GM18519 (cell line): ENCODE data around the gene TRAP1.
"Not testable (repeated sequence)": the region's sequence is repeated elsewhere in the genome, so short reads cannot be mapped to it uniquely, and the experiment has no call there.

Source experiments
- ATAC-seq: cut with Tn5 transposase; IDR thresholded peaks from one replicate; pipeline ENCODE4 v1.9.1; 2021; ENCODE audit warnings: mild to moderate bottlenecking, moderate library complexity; ENCODE audit not compliant: unreplicated experiment, low FRiP score

The TRAP1 gene

GRCh38 chr16:3715430-3715829, 1.9 kb downstream of the TRAP1 start:
- no peak for ATAC-seq

GRCh38 chr16:3714378-3714777, 2.9 kb downstream of the TRAP1 start:
- ATAC-seq = not testable (repeated sequence)

- ATAC-seq = no peak
Measured at GRCh38 chr16:3713587-3714242, 3.6 kb downstream of the TRAP1 start.

GRCh38 chr16:3712861-3713372, 4.4 kb downstream of the TRAP1 start:
- no peak for ATAC-seq

GRCh38 chr16:3706253-3707012, 10.9 kb downstream of the TRAP1 start:
- no peak for ATAC-seq

GRCh38 chr16:3702082-3702481, 15.2 kb downstream of the TRAP1 start:
- no peak for ATAC-seq

- no peak for ATAC-seq
Measured at GRCh38 chr16:3701531-3701930, 15.8 kb downstream of the TRAP1 start.

- ATAC-seq = no peak
Measured at GRCh38 chr16:3698941-3699340, 18.4 kb downstream of the TRAP1 start.

GRCh38 chr16:3696425-3697218, 20.7 kb downstream of the TRAP1 start:
- no peak for ATAC-seq

GRCh38 chr16:3695610-3696369, 21.5 kb downstream of the TRAP1 start:
- ATAC-seq = no peak

- no peak for ATAC-seq
Measured at GRCh38 chr16:3694051-3694450, 23.3 kb downstream of the TRAP1 start.

- ATAC-seq = no peak
Measured at GRCh38 chr16:3691761-3692160, 25.6 kb downstream of the TRAP1 start.

GRCh38 chr16:3690980-3691720, 26.2 kb downstream of the TRAP1 start:
- no peak for ATAC-seq

GRCh38 chr16:3690470-3690928, 26.8 kb downstream of the TRAP1 start:
- no peak for ATAC-seq

- no peak for ATAC-seq
Measured at GRCh38 chr16:3689731-3690130, 27.6 kb downstream of the TRAP1 start.

- no peak for ATAC-seq
Measured at GRCh38 chr16:3687792-3688191, 29.5 kb downstream of the TRAP1 start.

- no peak for ATAC-seq
Measured at GRCh38 chr16:3687021-3687420, 30.3 kb downstream of the TRAP1 start.

- ATAC-seq = no peak
Measured at GRCh38 chr16:3681206-3681605, 36.1 kb downstream of the TRAP1 start.

GRCh38 chr16:3677994-3678393, 39.3 kb downstream of the TRAP1 start:
- ATAC-seq = no peak
